ENCODE results near the gene TMPRSS9.
"Not testable (repeated sequence)": the region's sequence is repeated elsewhere in the genome, so short reads cannot be mapped to it uniquely, and the experiment has no call there.

TMPRSS9 gene

GRCh38 chr19:2342656-2343288, 17.3 kb upstream of the TMPRSS9 start:
- Histone ChIP-seq H3K27me3 (ENCODE audit: control insufficient read depth, insufficient read depth, low read length, poor library complexity, severe bottlenecking) (no peaks in the 10 kb centered on the region), H3K4me3 (ENCODE audit: insufficient read depth, low read depth, low read length) (no peak overlapping the region), H3K4me1 (ENCODE audit: control insufficient read depth, insufficient read depth, low read length) (no peaks in the 10 kb centered on the region), H3K27ac (ENCODE audit: insufficient read depth, low read depth, low read length, poor library complexity, severe bottlenecking) (no peak overlapping the region), H3K9me3 (ENCODE audit: control insufficient read depth, low read length) (no peaks in the 10 kb centered on the region), H3K36me3 (ENCODE audit: control insufficient read depth, insufficient read depth, low read length) (no peaks in the 10 kb centered on the region)
- 95% methylated on average over 29 of the region's 29 CpGs for WGBS, 2 experiments

- H3K36me3 ChIP-seq (ENCODE audit: control insufficient read depth, insufficient read depth, low read length): no peaks in the 10 kb centered on the region
- no peak overlapping the region for H3K4me3 ChIP-seq (ENCODE audit: insufficient read depth, low read depth, low read length)
- 94 to 96% methylated on average over 31 of the region's 31 CpGs for WGBS, 2 experiments
These were observed 16.6 kb upstream of the TMPRSS9 start for GRCh38 chr19:2343289-2343982.

GRCh38 chr19:2344381-2344870, 15.6 kb upstream of the TMPRSS9 start:
- 95 to 96% methylated on average over 24 of the region's 24 CpGs for WGBS, 2 experiments
- H3K4me1 ChIP-seq (ENCODE audit: control insufficient read depth, insufficient read depth, low read length): no peaks in the 10 kb centered on the region
- no peak overlapping the region for H3K27ac ChIP-seq (ENCODE audit: insufficient read depth, low read depth, low read length, poor library complexity, severe bottlenecking)

More at GRCh38 chr19:2343289-2343982, 16.6 kb upstream of the TMPRSS9 start:
- Histone ChIP-seq H3K27me3 (ENCODE audit: control insufficient read depth, insufficient read depth, low read length, poor library complexity, severe bottlenecking) (no peaks in the 10 kb centered on the region), H3K9me3 (ENCODE audit: control insufficient read depth, low read length) (no peaks in the 10 kb centered on the region), H3K4me1 (ENCODE audit: control insufficient read depth, insufficient read depth, low read length) (no peaks in the 10 kb centered on the region), H3K27ac (ENCODE audit: insufficient read depth, low read depth, low read length, poor library complexity, severe bottlenecking) (no peak overlapping the region)

GRCh38 chr19:2345076-2345475, 15.0 kb upstream of the TMPRSS9 start:
- Histone ChIP-seq H3K27ac (ENCODE audit: insufficient read depth, low read depth, low read length, poor library complexity, severe bottlenecking) (no peak overlapping the region), H3K9me3 (ENCODE audit: control insufficient read depth, low read length) (no peaks in the 10 kb centered on the region), H3K27me3 (ENCODE audit: control insufficient read depth, insufficient read depth, low read length, poor library complexity, severe bottlenecking) (no peaks in the 10 kb centered on the region), H3K4me1 (ENCODE audit: control insufficient read depth, insufficient read depth, low read length) (no peaks in the 10 kb centered on the region), H3K4me3 (ENCODE audit: insufficient read depth, low read depth, low read length) (no peak overlapping the region), H3K36me3 (ENCODE audit: control insufficient read depth, insufficient read depth, low read length) (no peaks in the 10 kb centered on the region)
- WGBS, 2 experiments: 95% methylated on average over 17 of the region's 17 CpGs

More at GRCh38 chr19:2344381-2344870, 15.6 kb upstream of the TMPRSS9 start:
- H3K4me3 ChIP-seq (ENCODE audit: insufficient read depth, low read depth, low read length): no peak overlapping the region
- H3K9me3 ChIP-seq (ENCODE audit: control insufficient read depth, low read length): no peaks in the 10 kb centered on the region
- no peaks in the 10 kb centered on the region for H3K27me3 ChIP-seq (ENCODE audit: control insufficient read depth, insufficient read depth, low read length, poor library complexity, severe bottlenecking)
- no peaks in the 10 kb centered on the region for H3K36me3 ChIP-seq (ENCODE audit: control insufficient read depth, insufficient read depth, low read length)

- Histone ChIP-seq H3K4me1 (ENCODE audit: control insufficient read depth, insufficient read depth, low read length) (no peaks in the 10 kb centered on the region), H3K27ac (ENCODE audit: insufficient read depth, low read depth, low read length, poor library complexity, severe bottlenecking) (no peak overlapping the region), H3K4me3 (ENCODE audit: insufficient read depth, low read depth, low read length) (no peak overlapping the region), H3K36me3 (ENCODE audit: control insufficient read depth, insufficient read depth, low read length) (no peaks in the 10 kb centered on the region), H3K9me3 (ENCODE audit: control insufficient read depth, low read length) (no peaks in the 10 kb centered on the region), H3K27me3 (ENCODE audit: control insufficient read depth, insufficient read depth, low read length, poor library complexity, severe bottlenecking) (no peaks in the 10 kb centered on the region)
- WGBS, 2 experiments: 86 to 87% methylated on average over 25 of the region's 25 CpGs
These were observed 14.0 kb upstream of the TMPRSS9 start for GRCh38 chr19:2345794-2346663.

GRCh38 chr19:2349818-2350217, 10.2 kb upstream of the TMPRSS9 start:
- H3K27me3 ChIP-seq (ENCODE audit: control insufficient read depth, insufficient read depth, low read length, poor library complexity, severe bottlenecking); H3K4me3 ChIP-seq (ENCODE audit: insufficient read depth, low read depth, low read length); H3K27ac ChIP-seq (ENCODE audit: insufficient read depth, low read depth, low read length, poor library complexity, severe bottlenecking); H3K4me1 ChIP-seq (ENCODE audit: control insufficient read depth, insufficient read depth, low read length); H3K9me3 ChIP-seq (ENCODE audit: control insufficient read depth, low read length); H3K36me3 ChIP-seq (ENCODE audit: control insufficient read depth, insufficient read depth, low read length): not testable (repeated sequence)
- WGBS, 2 experiments: 90 to 92% methylated on average over 24 of the region's 24 CpGs

- Histone ChIP-seq H3K36me3 (ENCODE audit: control insufficient read depth, insufficient read depth, low read length) (no peaks in the 10 kb centered on the region), H3K4me3 (ENCODE audit: insufficient read depth, low read depth, low read length) (no peak overlapping the region)
- WGBS, 2 experiments: 96% methylated on average over 16 of the region's 16 CpGs
These were observed 9.4 kb upstream of the TMPRSS9 start for GRCh38 chr19:2350656-2351055.

GRCh38 chr19:2351591-2351990, 8.5 kb upstream of the TMPRSS9 start:
- Histone ChIP-seq H3K36me3 (ENCODE audit: control insufficient read depth, insufficient read depth, low read length) (no peaks in the 10 kb centered on the region), H3K9me3 (ENCODE audit: control insufficient read depth, low read length) (no peaks in the 10 kb centered on the region), H3K27me3 (ENCODE audit: control insufficient read depth, insufficient read depth, low read length, poor library complexity, severe bottlenecking) (no peaks in the 10 kb centered on the region), H3K4me1 (ENCODE audit: control insufficient read depth, insufficient read depth, low read length) (no peaks in the 10 kb centered on the region), H3K4me3 (ENCODE audit: insufficient read depth, low read depth, low read length) (no peak overlapping the region), H3K27ac (ENCODE audit: insufficient read depth, low read depth, low read length, poor library complexity, severe bottlenecking) (no peak overlapping the region)
- 96% methylated on average over 28 of the region's 28 CpGs for WGBS, 2 experiments

More at GRCh38 chr19:2350656-2351055, 9.4 kb upstream of the TMPRSS9 start:
- H3K9me3 ChIP-seq (ENCODE audit: control insufficient read depth, low read length): no peaks in the 10 kb centered on the region
- H3K27ac ChIP-seq (ENCODE audit: insufficient read depth, low read depth, low read length, poor library complexity, severe bottlenecking): no peak overlapping the region
- no peaks in the 10 kb centered on the region for H3K27me3 ChIP-seq (ENCODE audit: control insufficient read depth, insufficient read depth, low read length, poor library complexity, severe bottlenecking)
- no peaks in the 10 kb centered on the region for H3K4me1 ChIP-seq (ENCODE audit: control insufficient read depth, insufficient read depth, low read length)

GRCh38 chr19:2352121-2352520, 7.9 kb upstream of the TMPRSS9 start:
- H3K27me3 ChIP-seq (ENCODE audit: control insufficient read depth, insufficient read depth, low read length, poor library complexity, severe bottlenecking): no peaks in the 10 kb centered on the region
- H3K9me3 ChIP-seq (ENCODE audit: control insufficient read depth, low read length): no peaks in the 10 kb centered on the region
- no peak overlapping the region for H3K4me3 ChIP-seq (ENCODE audit: insufficient read depth, low read depth, low read length)
- no peaks in the 10 kb centered on the region for H3K36me3 ChIP-seq (ENCODE audit: control insufficient read depth, insufficient read depth, low read length)
- H3K27ac ChIP-seq (ENCODE audit: insufficient read depth, low read depth, low read length, poor library complexity, severe bottlenecking): no peak overlapping the region
- WGBS, 2 experiments: 95 to 97% methylated on average over 24 of the region's 24 CpGs
- no peaks in the 10 kb centered on the region for H3K4me1 ChIP-seq (ENCODE audit: control insufficient read depth, insufficient read depth, low read length)

Data from ectodermal cell (in vitro differentiated cells).